SK-N-SH treated with all-trans-retinoic acid at 6 μM for 48 hours (cell line): ENCODE data around the gene SLC22A17.

Source experiments
- ATAC-seq: fragments of 200-7000 bp; cut with Tn5 transposase; 3 replicates; pipeline ENCODE4 v1.9.1; 2020; ENCODE audit warnings: mild to moderate bottlenecking, moderate library complexity
- ARNTL ChIP-seq: fragments of 450-650 bp; formaldehyde crosslinking; IDR thresholded peaks from 2 replicates; pipeline ENCODE4 v1.5.0; 2020; ENCODE audit warnings: low read depth, mild to moderate bottlenecking, moderate library complexity, borderline replicate concordance
- CSDC2 ChIP-seq: fragments of 250-450 bp; sonication (Bioruptor Pico); IDR thresholded peaks from 2 replicates; pipeline ENCODE4 v1.5.0; 2020; ENCODE audit warnings: mild to moderate bottlenecking, moderate library complexity
- GLIS3 ChIP-seq: fragments of 250-450 bp; sonication (Bioruptor Pico); IDR thresholded peaks from 2 replicates; pipeline ENCODE4 v1.5.0; 2020; ENCODE audit warnings: mild to moderate bottlenecking, moderate library complexity
- ISL1 ChIP-seq: fragments of 250-450 bp; sonication (Bioruptor Pico); IDR thresholded peaks from 2 replicates; pipeline ENCODE4 v2.1.2; 2022; ENCODE audit warnings: mild to moderate bottlenecking, moderate library complexity
- OSR1 ChIP-seq: fragments of 250-450 bp; sonication (Bioruptor Pico); IDR thresholded peaks from 2 replicates; pipeline ENCODE4 v1.8.0; 2022; ENCODE audit warnings: moderate library complexity, mild to moderate bottlenecking, inconsistent platforms
- PPARA ChIP-seq: fragments of 250-450 bp; sonication (Bioruptor Pico); IDR thresholded peaks from 2 replicates; pipeline ENCODE4 v1.5.0; 2020; ENCODE audit warnings: mild to moderate bottlenecking, borderline replicate concordance
- RARB ChIP-seq: fragments of 250-450 bp; sonication (Bioruptor Pico); IDR thresholded peaks from 2 replicates; pipeline ENCODE4 v1.8.0; 2021; ENCODE audit warnings: mild to moderate bottlenecking, moderate library complexity
- SNAI2 ChIP-seq: fragments of 250-450 bp; sonication (Bioruptor Pico); IDR thresholded peaks from 2 replicates; pipeline ENCODE4 v1.5.0; 2020; ENCODE audit warnings: mild to moderate bottlenecking, moderate library complexity
- TOX ChIP-seq: fragments of 250-450 bp; sonication (Bioruptor Pico); IDR thresholded peaks from 2 replicates; pipeline ENCODE4 v1.8.0; 2021; ENCODE audit warnings: mild to moderate bottlenecking, moderate library complexity, borderline replicate concordance
- ZC3H10 ChIP-seq: fragments of 250-450 bp; sonication (Bioruptor Pico); IDR thresholded peaks from 2 replicates; pipeline ENCODE4 v1.5.1; 2021; ENCODE audit warnings: mild to moderate bottlenecking, moderate library complexity
- ZFP3 ChIP-seq: fragments of 250-450 bp; sonication (Bioruptor Pico); IDR thresholded peaks from 2 replicates; pipeline ENCODE4 v1.5.0; 2020; ENCODE audit warnings: mild to moderate bottlenecking, moderate library complexity
- ZFP30 ChIP-seq: fragments of 450-650 bp; formaldehyde crosslinking; IDR thresholded peaks from 2 replicates; pipeline ENCODE4 v1.5.0; 2022; ENCODE audit warnings: mild to moderate bottlenecking, moderate library complexity
- ZNF565 ChIP-seq: fragments of 450-650 bp; formaldehyde crosslinking; conservative IDR thresholded peaks from 2 replicates; pipeline ENCODE4 v1.5.0; 2020; ENCODE audit warnings: low read depth, mild to moderate bottlenecking, moderate library complexity
- ZNF70 ChIP-seq: fragments of 450-650 bp; formaldehyde crosslinking; IDR thresholded peaks from 2 replicates; pipeline ENCODE4 v1.5.0; 2020; ENCODE audit warnings: mild to moderate bottlenecking, moderate library complexity
- ZNF8 ChIP-seq: fragments of 450-650 bp; formaldehyde crosslinking; IDR thresholded peaks from 2 replicates; pipeline ENCODE4 v1.5.0; 2020; ENCODE audit warnings: mild to moderate bottlenecking, moderate library complexity
- TF ChIP-seq, protein P1 (sequence below): fragments of 250-450 bp; sonication (Bioruptor Pico); IDR thresholded peaks from 2 replicates; pipeline ENCODE4 v1.8.0; 2021; ENCODE audit warnings: low read depth, mild to moderate bottlenecking, moderate library complexity, borderline replicate concordance
- TF ChIP-seq, protein P2 (sequence below): fragments of 250-450 bp; sonication (Bioruptor Pico); IDR thresholded peaks from 2 replicates; pipeline ENCODE4 v1.5.1; 2021; ENCODE audit warnings: mild to moderate bottlenecking, moderate library complexity
- TF ChIP-seq, protein P3 (sequence below): fragments of 250-450 bp; sonication (Bioruptor Pico); IDR thresholded peaks from 2 replicates; pipeline ENCODE4 v1.5.1; 2020; ENCODE audit warnings: low read depth, mild to moderate bottlenecking, moderate library complexity
- TF ChIP-seq, protein P4 (sequence below): fragments of 250-450 bp; sonication (Bioruptor Pico); IDR thresholded peaks from 2 replicates; pipeline ENCODE4 v1.8.0; 2020; ENCODE audit warnings: mild to moderate bottlenecking, moderate library complexity, borderline replicate concordance
- TF ChIP-seq, protein P5 (sequence below): fragments of 250-450 bp; sonication (Bioruptor Pico); IDR thresholded peaks from 2 replicates; pipeline ENCODE4 v1.5.0; 2020; ENCODE audit warnings: mild to moderate bottlenecking, moderate library complexity

The SLC22A17 gene

DNA sequence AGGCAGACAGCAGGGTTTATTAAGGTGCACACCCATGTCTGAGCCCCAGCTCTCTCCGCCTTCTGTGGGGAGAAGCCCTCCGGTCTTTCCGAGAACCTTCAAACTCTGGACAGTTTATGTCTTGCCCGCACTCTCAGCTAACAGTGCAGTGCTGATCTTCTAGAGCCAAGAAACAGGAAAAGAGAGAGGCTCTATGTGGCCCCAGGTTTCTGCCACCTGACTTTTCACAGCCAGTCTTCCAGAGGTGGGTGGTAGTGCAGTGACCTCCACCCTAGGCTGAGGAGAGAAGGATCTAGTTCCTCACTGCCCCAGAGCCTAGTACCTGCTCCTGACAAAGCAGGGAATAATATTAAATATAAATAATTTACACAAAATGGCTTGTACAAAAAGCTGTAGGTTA, 4.0 kb upstream of the SLC22A17 start:
- no peak for ATAC-seq
- TF ChIP-seq ISL1 (CRISPR knock-in tag) (no peak), ARNTL (CRISPR knock-in tag) (no peak), ZNF565 (CRISPR knock-in tag) (no peak), SNAI2 (no peak), TOX (no peak), RARB (CRISPR knock-in tag) (no peak), GLIS3 (no peak), ZNF8 (CRISPR knock-in tag) (no peak)
- TF ChIP-seq, protein P1, sequence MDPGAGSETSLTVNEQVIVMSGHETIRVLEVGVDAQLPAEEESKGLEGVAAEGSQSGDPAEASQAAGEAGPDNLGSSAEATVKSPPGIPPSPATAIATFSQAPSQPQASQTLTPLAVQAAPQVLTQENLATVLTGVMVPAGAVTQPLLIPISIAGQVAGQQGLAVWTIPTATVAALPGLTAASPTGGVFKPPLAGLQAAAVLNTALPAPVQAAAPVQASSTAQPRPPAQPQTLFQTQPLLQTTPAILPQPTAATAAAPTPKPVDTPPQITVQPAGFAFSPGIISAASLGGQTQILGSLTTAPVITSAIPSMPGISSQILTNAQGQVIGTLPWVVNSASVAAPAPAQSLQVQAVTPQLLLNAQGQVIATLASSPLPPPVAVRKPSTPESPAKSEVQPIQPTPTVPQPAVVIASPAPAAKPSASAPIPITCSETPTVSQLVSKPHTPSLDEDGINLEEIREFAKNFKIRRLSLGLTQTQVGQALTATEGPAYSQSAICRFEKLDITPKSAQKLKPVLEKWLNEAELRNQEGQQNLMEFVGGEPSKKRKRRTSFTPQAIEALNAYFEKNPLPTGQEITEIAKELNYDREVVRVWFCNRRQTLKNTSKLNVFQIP = no peak
- TF ChIP-seq, protein P2, sequence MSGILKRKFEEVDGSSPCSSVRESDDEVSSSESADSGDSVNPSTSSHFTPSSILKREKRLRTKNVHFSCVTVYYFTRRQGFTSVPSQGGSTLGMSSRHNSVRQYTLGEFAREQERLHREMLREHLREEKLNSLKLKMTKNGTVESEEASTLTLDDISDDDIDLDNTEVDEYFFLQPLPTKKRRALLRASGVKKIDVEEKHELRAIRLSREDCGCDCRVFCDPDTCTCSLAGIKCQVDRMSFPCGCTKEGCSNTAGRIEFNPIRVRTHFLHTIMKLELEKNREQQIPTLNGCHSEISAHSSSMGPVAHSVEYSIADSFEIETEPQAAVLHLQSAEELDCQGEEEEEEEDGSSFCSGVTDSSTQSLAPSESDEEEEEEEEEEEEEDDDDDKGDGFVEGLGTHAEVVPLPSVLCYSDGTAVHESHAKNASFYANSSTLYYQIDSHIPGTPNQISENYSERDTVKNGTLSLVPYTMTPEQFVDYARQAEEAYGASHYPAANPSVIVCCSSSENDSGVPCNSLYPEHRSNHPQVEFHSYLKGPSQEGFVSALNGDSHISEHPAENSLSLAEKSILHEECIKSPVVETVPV (CRISPR knock-in tag) = no peak

DNA sequence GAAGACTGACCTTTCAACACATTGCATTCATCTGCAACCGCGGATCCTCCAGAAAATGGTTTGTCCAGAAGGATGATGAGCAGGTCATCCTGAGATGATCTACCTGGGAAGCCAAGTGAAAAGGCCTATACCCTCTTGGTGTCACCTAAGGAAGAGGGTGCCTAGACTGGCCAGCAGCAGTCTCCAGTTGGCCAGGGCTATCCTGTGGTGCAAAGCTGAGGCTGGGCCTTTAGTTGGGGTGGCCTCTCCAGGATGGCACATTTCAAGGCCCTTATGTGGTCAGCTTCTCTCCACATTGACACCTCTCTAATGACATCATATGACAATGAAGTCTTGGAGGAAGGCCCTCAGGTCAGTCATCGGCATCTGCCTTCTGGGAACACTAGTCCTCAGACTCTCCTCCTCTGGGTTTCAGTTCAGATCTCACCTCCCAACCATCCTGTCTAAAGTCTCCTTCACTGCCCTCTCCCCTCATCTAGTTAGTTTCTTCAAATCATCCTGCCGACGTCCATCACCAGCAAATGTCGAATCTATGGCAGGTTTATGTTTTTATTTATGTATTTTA, 3.3 kb upstream of the SLC22A17 start:
- ATAC-seq = no peak
- TF ChIP-seq ZFP3 (CRISPR knock-in tag) (no peak), ISL1 (CRISPR knock-in tag) (no peak), PPARA (CRISPR knock-in tag) (no peak), TOX (no peak), ZFP30 (no peak), RARB (CRISPR knock-in tag) (no peak), ZNF70 (CRISPR knock-in tag) (no peak)
- TF ChIP-seq, protein P3, sequence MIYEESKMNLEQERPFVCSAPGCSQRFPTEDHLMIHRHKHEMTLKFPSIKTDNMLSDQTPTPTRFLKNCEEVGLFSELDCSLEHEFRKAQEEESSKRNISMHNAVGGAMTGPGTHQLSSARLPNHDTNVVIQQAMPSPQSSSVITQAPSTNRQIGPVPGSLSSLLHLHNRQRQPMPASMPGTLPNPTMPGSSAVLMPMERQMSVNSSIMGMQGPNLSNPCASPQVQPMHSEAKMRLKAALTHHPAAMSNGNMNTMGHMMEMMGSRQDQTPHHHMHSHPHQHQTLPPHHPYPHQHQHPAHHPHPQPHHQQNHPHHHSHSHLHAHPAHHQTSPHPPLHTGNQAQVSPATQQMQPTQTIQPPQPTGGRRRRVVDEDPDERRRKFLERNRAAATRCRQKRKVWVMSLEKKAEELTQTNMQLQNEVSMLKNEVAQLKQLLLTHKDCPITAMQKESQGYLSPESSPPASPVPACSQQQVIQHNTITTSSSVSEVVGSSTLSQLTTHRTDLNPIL (CRISPR knock-in tag) = no peak

DNA sequence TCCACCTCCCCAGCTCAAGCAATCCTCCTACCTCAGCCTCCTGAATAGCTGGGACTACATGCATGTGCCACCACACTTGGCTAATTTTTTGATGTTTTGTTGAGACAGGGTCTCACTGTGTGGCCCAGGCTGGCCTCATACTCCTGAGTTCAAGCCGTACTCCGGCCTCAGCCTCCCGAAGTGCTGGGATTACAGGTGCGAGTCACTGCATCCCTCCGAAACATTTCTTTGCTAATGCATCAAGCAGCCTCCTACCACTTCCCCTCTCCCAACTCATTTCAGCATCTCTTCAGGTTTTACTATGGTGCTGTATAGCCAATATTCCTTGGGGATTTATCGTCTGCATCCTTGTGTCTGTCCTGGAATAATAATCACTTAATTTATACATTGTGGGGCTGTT, 2.3 kb upstream of the SLC22A17 start:
- no peak for ATAC-seq
- TF ChIP-seq, protein P2 (CRISPR knock-in tag) = no peak
- TF ChIP-seq PPARA (CRISPR knock-in tag) (no peak), CSDC2 (CRISPR knock-in tag) (no peak), TOX (no peak), ZFP30 (no peak), GLIS3 (no peak), ZFP3 (CRISPR knock-in tag) (no peak), OSR1 (CRISPR knock-in tag) (no peak), ZNF8 (CRISPR knock-in tag) (no peak), ISL1 (CRISPR knock-in tag) (no peak), RARB (CRISPR knock-in tag) (no peak), ZNF565 (CRISPR knock-in tag) (no peak), ZNF70 (CRISPR knock-in tag) (no peak), ZC3H10 (CRISPR knock-in tag) (no peak)
- TF ChIP-seq, protein P4, sequence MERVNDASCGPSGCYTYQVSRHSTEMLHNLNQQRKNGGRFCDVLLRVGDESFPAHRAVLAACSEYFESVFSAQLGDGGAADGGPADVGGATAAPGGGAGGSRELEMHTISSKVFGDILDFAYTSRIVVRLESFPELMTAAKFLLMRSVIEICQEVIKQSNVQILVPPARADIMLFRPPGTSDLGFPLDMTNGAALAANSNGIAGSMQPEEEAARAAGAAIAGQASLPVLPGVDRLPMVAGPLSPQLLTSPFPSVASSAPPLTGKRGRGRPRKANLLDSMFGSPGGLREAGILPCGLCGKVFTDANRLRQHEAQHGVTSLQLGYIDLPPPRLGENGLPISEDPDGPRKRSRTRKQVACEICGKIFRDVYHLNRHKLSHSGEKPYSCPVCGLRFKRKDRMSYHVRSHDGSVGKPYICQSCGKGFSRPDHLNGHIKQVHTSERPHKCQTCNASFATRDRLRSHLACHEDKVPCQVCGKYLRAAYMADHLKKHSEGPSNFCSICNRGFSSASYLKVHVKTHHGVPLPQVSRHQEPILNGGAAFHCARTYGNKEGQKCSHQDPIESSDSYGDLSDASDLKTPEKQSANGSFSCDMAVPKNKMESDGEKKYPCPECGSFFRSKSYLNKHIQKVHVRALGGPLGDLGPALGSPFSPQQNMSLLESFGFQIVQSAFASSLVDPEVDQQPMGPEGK (CRISPR knock-in tag) = no peak
- TF ChIP-seq, protein P5, sequence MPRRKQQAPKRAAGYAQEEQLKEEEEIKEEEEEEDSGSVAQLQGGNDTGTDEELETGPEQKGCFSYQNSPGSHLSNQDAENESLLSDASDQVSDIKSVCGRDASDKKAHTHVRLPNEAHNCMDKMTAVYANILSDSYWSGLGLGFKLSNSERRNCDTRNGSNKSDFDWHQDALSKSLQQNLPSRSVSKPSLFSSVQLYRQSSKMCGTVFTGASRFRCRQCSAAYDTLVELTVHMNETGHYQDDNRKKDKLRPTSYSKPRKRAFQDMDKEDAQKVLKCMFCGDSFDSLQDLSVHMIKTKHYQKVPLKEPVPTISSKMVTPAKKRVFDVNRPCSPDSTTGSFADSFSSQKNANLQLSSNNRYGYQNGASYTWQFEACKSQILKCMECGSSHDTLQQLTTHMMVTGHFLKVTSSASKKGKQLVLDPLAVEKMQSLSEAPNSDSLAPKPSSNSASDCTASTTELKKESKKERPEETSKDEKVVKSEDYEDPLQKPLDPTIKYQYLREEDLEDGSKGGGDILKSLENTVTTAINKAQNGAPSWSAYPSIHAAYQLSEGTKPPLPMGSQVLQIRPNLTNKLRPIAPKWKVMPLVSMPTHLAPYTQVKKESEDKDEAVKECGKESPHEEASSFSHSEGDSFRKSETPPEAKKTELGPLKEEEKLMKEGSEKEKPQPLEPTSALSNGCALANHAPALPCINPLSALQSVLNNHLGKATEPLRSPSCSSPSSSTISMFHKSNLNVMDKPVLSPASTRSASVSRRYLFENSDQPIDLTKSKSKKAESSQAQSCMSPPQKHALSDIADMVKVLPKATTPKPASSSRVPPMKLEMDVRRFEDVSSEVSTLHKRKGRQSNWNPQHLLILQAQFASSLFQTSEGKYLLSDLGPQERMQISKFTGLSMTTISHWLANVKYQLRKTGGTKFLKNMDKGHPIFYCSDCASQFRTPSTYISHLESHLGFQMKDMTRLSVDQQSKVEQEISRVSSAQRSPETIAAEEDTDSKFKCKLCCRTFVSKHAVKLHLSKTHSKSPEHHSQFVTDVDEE (CRISPR knock-in tag) = no peak
